ENCODE results near the gene POLR3GL. TPM values are rescaled to one million over a fixed set of nuclear protein-coding genes. Genes with fewer than 3 reads are reported as not detected.

The POLR3GL gene
- total RNA-seq, 1 experiment from 2014 or later, result 8.5 TPM

DNA sequence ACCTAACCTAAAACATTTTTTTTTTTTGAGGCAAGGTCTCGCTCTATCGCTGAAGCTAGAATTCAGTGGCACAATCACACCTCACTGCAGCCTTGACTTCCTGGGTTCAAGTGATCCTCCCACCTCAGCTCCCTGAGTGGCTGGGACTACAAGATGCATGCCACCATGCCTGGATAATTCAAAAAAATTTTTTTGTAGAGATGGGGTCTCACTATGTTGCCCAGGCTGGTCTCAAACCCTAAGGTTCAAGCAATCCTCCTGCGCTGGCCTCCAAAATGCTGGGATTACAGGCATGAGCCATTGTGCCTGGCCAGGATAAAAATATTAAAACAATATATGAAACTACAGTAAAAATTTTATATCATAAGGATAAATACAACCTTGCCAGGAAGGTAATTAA, 11.6 kb upstream of the POLR3GL start:
- Histone ChIP-seq H3K4me1 (ENCODE audit: insufficient read depth, low read length, poor library complexity, severe bottlenecking) (peaks cover 25% of the 10 kb centered on the region), H3K27me3 (replicated peaks; ENCODE audit: insufficient read depth, low read depth, low read length, poor library complexity) (no peaks in the 10 kb centered on the region), H3K27ac (ENCODE audit: low read depth, low read length, poor library complexity, severe bottlenecking) (no peak overlapping the region), H3K4me3 (ENCODE audit: low read depth, low read length, poor library complexity, severe bottlenecking) (no peak overlapping the region), H3K36me3 (ENCODE audit: insufficient read depth, low read length, poor library complexity, severe bottlenecking) (no peaks in the 10 kb centered on the region), H3K9me3 (ENCODE audit: low read depth, low read length, poor library complexity, severe bottlenecking) (no peaks in the 10 kb centered on the region)
- ChIA-PET CTCF (no interaction called here), POLR2A (ENCODE audit: low non-redundant PET) (interaction anchor here (1.1 kb wide), 1 partner anchor 11 kb away, joined by 7 read pairs; no protein-coding TSS in a partner anchor)
- BruUV-seq (replicated peaks), result no TSS peak
- intact Hi-C loops (cut with micrococcal nuclease; ENCODE audit: unreplicated experiment), result no loop called here
- TF ChIP-seq, protein P1, sequence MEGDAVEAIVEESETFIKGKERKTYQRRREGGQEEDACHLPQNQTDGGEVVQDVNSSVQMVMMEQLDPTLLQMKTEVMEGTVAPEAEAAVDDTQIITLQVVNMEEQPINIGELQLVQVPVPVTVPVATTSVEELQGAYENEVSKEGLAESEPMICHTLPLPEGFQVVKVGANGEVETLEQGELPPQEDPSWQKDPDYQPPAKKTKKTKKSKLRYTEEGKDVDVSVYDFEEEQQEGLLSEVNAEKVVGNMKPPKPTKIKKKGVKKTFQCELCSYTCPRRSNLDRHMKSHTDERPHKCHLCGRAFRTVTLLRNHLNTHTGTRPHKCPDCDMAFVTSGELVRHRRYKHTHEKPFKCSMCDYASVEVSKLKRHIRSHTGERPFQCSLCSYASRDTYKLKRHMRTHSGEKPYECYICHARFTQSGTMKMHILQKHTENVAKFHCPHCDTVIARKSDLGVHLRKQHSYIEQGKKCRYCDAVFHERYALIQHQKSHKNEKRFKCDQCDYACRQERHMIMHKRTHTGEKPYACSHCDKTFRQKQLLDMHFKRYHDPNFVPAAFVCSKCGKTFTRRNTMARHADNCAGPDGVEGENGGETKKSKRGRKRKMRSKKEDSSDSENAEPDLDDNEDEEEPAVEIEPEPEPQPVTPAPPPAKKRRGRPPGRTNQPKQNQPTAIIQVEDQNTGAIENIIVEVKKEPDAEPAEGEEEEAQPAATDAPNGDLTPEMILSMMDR (conservative IDR thresholded peaks at IDR 0.05; ENCODE audit: low read depth, low read length), result no peak
- TF ChIP-seq EZH2 (IDR thresholded peaks at IDR 0.05; ENCODE audit: borderline replicate concordance, low read depth, low read length, poor library complexity, severe bottlenecking), result no peak
- no peak for DNase-seq (ENCODE audit: low spot score)

DNA sequence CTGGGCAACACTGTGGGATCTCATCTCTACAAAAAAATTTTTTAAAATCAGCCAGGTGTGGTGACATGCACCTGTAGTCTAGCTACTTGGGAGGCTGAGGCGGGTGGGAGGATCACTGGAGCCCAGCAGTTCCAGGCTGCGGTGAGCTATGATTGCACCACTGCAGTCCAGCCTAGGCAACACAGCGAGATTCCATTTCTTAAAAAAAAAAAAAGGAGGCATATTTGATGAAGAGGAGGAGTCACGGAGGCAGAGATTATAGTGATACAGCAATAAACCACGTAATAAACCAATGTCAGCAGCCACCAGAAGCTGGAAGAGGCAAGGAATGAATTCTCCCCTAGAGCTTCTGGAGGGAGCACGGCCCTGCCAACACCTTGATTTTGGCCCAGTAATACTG, 10.6 kb upstream of the POLR3GL start:
- TF ChIP-seq, protein P1 (conservative IDR thresholded peaks at IDR 0.05; ENCODE audit: low read depth, low read length), result no peak
- no peak for TF ChIP-seq EZH2 (IDR thresholded peaks at IDR 0.05; ENCODE audit: borderline replicate concordance, low read depth, low read length, poor library complexity, severe bottlenecking)
- ChIA-PET POLR2A (ENCODE audit: low non-redundant PET) (interaction anchor here (0.6 to 1.1 kb wide), 2 partner anchors 10 to 18 kb away, joined by 5 to 7 read pairs; no protein-coding TSS in a partner anchor), CTCF (interaction anchor here (1.3 kb wide), 1 partner anchor 62 kb away, joined by 3 read pairs; no protein-coding TSS in a partner anchor)
- H3K27me3 ChIP-seq (replicated peaks; ENCODE audit: insufficient read depth, low read depth, low read length, poor library complexity), result no peaks in the 10 kb centered on the region
- DNase-seq (ENCODE audit: low spot score), result no peak
- H3K27ac ChIP-seq (ENCODE audit: low read depth, low read length, poor library complexity, severe bottlenecking), result peak overlapping the region; percentile 2
- no peak overlapping the region for H3K4me3 ChIP-seq (ENCODE audit: low read depth, low read length, poor library complexity, severe bottlenecking)
- H3K36me3 ChIP-seq (ENCODE audit: insufficient read depth, low read length, poor library complexity, severe bottlenecking), result no peaks in the 10 kb centered on the region
- no TSS peak for BruUV-seq (replicated peaks)
- peaks cover 34% of the 10 kb centered on the region for H3K4me1 ChIP-seq (ENCODE audit: insufficient read depth, low read length, poor library complexity, severe bottlenecking)
- intact Hi-C loops (cut with micrococcal nuclease; ENCODE audit: unreplicated experiment), result no loop called here
- H3K9me3 ChIP-seq (ENCODE audit: low read depth, low read length, poor library complexity, severe bottlenecking), result no peaks in the 10 kb centered on the region

DNA sequence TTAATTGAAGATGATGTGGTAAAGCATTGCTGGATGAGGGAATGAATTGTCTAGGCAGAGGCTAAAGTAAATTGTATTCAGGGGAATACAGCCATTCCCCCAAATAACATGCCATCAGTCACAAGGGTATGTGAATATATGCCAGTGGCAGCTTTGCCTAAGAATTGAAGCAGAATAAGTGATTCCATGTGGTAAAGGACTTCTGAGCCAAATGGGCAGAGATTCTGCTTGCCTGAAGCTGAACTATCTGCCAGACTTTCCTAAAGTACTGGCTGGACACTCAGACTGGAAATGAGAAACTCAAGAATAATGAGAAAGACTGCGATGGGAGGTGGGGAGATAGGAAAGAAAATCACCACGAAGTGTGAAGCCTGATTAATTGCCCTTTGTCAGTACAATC, 9.1 kb upstream of the POLR3GL start:
- POLR2A ChIA-PET (ENCODE audit: low non-redundant PET), result no interaction called here
- BruUV-seq (replicated peaks), result no TSS peak
- DNase-seq (ENCODE audit: low spot score), result no peak
- H3K36me3 ChIP-seq (ENCODE audit: insufficient read depth, low read length, poor library complexity, severe bottlenecking), result no peaks in the 10 kb centered on the region
- CTCF ChIA-PET, result interaction anchor here (1.3 kb wide), 1 partner anchor 64 kb away, joined by 3 read pairs; no protein-coding TSS in a partner anchor
- peaks cover 42% of the 10 kb centered on the region for H3K4me1 ChIP-seq (ENCODE audit: insufficient read depth, low read length, poor library complexity, severe bottlenecking)
- H3K4me3 ChIP-seq (ENCODE audit: low read depth, low read length, poor library complexity, severe bottlenecking), result peak overlapping the region; percentile 69
- intact Hi-C loops (cut with micrococcal nuclease; ENCODE audit: unreplicated experiment), result loop anchor here (5.0 kb wide), 1 partner anchor 98 kb away; the partner anchor contains the start of gene PIAS3
- H3K27ac ChIP-seq (ENCODE audit: low read depth, low read length, poor library complexity, severe bottlenecking), result no peak overlapping the region
- H3K27me3 ChIP-seq (replicated peaks; ENCODE audit: insufficient read depth, low read depth, low read length, poor library complexity), result no peaks in the 10 kb centered on the region
- no peak for TF ChIP-seq EZH2 (IDR thresholded peaks at IDR 0.05; ENCODE audit: borderline replicate concordance, low read depth, low read length, poor library complexity, severe bottlenecking)
- TF ChIP-seq, protein P1 (conservative IDR thresholded peaks at IDR 0.05; ENCODE audit: low read depth, low read length), result no peak
- H3K9me3 ChIP-seq (ENCODE audit: low read depth, low read length, poor library complexity, severe bottlenecking), result no peaks in the 10 kb centered on the region

Data from A673 (cell line).